ENCODE measurements around the gene LMBRD1. TPM values are rescaled to one million over a fixed set of nuclear protein-coding genes. Genes with fewer than 3 reads are reported as not detected.

Gene LMBRD1
- total RNA-seq, 1 donor from 2014 or later: 106 TPM

DNA sequence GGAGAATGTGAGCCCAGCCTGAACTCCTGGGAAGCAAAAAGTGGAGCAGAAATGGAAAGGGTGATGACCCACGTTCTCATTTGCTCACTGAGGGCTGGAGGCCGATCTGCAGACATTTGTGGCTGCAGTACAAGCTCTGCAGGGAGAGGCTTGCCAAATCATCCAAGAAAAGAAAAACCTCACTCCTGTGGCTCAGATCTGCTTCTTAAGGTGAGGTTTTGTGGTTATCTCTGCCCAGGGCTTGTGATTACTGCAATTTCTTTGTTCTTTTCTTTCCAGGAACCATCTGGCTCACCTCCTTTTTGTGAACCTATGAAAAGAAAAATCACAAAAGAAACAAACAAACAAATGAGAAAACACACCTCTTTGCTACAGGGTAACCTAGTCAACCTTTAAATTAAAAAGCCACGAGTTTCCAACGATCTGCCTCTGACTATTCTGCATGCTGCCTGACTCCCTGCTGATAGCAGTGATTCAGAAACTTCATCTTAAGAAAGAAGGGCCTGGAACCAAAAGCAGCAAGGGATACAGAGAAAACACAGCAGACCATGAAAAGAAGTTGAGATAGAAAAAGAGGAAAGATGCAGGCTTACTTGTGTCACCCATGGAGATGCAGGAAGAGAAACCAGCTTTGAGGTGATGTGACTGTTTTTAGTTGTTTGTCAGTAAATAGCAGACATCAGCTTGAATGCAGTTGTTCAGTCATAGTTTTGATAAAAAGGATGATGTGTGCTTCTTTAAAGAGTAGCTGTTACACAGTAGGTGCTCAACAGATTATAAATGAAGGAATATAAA is 165.1 kb downstream of the LMBRD1 start:
- peak; percentile 38 for DNase-seq (ENCODE audit: low read depth)

DNA sequence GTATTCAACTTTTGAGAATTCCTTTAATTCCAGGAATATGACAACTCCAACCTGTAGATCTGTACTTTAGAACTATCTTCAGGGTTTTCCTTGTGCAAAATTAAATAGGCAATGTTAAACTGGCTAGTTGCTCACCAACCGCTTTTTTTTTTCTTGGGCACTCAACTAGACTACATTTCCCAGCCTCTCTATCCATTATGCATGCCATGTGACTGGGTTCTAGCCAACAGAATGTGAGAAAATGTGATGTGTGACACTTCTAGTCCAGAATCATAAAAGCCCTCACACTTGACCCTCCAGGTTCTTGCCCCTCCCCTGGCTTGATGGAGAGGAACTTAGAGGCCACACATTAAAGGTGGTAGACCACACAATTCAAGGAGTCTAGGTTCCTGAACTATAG is 166.0 kb downstream of the LMBRD1 start:
- DNase-seq (ENCODE audit: low read depth): no peak

DNA sequence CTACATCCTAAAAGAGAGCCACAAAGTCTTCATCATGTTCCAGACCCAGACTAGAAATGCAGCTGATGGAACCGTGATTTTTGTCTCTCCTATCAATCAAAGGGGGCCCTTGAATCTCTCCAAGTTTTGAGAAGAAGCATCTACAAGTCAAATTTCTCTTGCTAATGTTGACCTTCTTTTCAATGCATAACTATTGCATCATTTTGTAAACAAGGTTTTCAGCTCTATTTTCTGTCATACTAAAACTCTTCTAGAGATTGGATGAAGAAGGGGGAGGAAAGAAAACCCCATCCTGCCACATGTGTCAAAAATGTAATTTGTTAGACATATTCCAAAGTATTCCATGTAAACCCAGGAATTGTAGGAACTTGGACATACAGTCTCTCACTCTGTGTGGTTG is 169.2 kb downstream of the LMBRD1 start:
- DNase-seq (ENCODE audit: low read depth): no peak

DNA sequence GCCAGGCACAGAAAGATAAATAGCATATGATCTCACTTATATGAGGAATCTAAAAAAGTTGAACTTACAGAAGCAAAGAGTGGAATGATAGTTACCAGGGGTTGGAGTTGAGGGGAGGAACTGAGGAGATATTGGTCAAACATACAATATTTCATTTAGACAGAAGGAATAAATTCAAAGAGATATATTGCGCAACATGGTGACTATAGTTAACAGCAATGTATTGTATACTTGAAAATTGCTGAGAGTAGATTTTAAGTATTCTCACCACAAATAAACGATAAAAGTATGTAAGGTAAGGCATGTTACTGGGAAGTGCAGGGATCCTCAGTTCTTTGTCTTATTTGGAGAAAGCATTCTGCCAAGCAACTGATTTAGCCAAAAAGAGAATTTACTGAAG is 171.9 kb downstream of the LMBRD1 start:
- no peak for DNase-seq (ENCODE audit: low read depth)

Other genes with a start within 250 kb of the LMBRD1 start
- not detected in 2 replicates for gene COL19A1, start 69.5 kb upstream of the LMBRD1 start, total RNA-seq